ENCODE data around the gene CEMIP2. TPM values are rescaled to one million over a fixed set of nuclear protein-coding genes. Genes with fewer than 3 reads are reported as not detected.
A peak's percentile ranks its signal among the peaks of the same experiment; 100 is the strongest.

Gene CEMIP2
- total RNA-seq, 1 experiment from 2014 or later: 14.8 TPM

DNA sequence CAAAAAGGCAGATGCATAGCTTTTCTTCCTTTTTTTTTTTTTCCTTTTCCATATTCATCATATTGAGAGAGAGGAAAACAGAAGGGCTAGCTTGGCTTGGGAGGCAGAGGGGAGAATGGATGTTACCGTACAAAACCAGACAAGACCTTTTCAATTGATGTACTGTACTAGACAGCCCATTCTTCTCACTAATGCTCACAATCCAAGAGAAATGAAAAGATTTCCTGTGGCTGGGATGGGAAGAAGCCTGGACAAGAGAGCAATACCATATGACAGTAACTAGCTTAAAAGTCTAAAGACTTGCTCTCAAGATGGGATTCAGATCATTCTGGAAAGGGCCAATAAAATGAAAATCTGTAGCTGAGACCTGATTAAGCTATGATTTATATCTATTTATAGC lies 3.4 kb downstream of the CEMIP2 start:
- no peak overlapping the region for H3K4me3 ChIP-seq (ENCODE audit: low read depth in 2 of 2, low read length in 2 of 2)
- H3K27me3 ChIP-seq (ENCODE audit: control insufficient read depth, insufficient read depth, low read length): no peaks in the 10 kb centered on the region
- BruUV-seq (replicated peaks): no TSS peak
- no peaks in the 10 kb centered on the region for H3K36me3 ChIP-seq (ENCODE audit: control insufficient read depth, insufficient read depth, low read length)
- no peak overlapping the region for H3K27ac ChIP-seq (ENCODE audit: low read length)
- DNase-seq (ENCODE audit: low read depth, low spot score) (no peak), ATAC-seq (no peak)
- TF ChIP-seq SIN3A (IDR thresholded peaks at IDR 0.05; ENCODE audit: borderline replicate concordance, insufficient read depth, low read depth, low read length): no peak
- no peak for TF ChIP-seq TCF7L2 (IDR thresholded peaks at IDR 0.05; ENCODE audit: low read depth, low read length)
- TF ChIP-seq, protein P1, sequence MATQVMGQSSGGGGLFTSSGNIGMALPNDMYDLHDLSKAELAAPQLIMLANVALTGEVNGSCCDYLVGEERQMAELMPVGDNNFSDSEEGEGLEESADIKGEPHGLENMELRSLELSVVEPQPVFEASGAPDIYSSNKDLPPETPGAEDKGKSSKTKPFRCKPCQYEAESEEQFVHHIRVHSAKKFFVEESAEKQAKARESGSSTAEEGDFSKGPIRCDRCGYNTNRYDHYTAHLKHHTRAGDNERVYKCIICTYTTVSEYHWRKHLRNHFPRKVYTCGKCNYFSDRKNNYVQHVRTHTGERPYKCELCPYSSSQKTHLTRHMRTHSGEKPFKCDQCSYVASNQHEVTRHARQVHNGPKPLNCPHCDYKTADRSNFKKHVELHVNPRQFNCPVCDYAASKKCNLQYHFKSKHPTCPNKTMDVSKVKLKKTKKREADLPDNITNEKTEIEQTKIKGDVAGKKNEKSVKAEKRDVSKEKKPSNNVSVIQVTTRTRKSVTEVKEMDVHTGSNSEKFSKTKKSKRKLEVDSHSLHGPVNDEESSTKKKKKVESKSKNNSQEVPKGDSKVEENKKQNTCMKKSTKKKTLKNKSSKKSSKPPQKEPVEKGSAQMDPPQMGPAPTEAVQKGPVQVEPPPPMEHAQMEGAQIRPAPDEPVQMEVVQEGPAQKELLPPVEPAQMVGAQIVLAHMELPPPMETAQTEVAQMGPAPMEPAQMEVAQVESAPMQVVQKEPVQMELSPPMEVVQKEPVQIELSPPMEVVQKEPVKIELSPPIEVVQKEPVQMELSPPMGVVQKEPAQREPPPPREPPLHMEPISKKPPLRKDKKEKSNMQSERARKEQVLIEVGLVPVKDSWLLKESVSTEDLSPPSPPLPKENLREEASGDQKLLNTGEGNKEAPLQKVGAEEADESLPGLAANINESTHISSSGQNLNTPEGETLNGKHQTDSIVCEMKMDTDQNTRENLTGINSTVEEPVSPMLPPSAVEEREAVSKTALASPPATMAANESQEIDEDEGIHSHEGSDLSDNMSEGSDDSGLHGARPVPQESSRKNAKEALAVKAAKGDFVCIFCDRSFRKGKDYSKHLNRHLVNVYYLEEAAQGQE (IDR thresholded peaks at IDR 0.05; ENCODE audit: insufficient read depth in 1 of 2, low read depth in 2 of 2, low read length in 1 of 2): no peak
- TF ChIP-seq, protein P2, sequence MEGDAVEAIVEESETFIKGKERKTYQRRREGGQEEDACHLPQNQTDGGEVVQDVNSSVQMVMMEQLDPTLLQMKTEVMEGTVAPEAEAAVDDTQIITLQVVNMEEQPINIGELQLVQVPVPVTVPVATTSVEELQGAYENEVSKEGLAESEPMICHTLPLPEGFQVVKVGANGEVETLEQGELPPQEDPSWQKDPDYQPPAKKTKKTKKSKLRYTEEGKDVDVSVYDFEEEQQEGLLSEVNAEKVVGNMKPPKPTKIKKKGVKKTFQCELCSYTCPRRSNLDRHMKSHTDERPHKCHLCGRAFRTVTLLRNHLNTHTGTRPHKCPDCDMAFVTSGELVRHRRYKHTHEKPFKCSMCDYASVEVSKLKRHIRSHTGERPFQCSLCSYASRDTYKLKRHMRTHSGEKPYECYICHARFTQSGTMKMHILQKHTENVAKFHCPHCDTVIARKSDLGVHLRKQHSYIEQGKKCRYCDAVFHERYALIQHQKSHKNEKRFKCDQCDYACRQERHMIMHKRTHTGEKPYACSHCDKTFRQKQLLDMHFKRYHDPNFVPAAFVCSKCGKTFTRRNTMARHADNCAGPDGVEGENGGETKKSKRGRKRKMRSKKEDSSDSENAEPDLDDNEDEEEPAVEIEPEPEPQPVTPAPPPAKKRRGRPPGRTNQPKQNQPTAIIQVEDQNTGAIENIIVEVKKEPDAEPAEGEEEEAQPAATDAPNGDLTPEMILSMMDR (IDR thresholded peaks at IDR 0.05): no peak
- TF ChIP-seq POLR2AphosphoS5 (IDR thresholded peaks at IDR 0.05; ENCODE audit: low read depth, low read length): no peak
- ChIA-PET POLR2A (no interaction called here), CTCF (interaction anchor here (0.6 kb wide), 1 partner anchor 1095 kb away, joined by 3 read pairs; no protein-coding TSS in a partner anchor)
- intact Hi-C loops (cut with micrococcal nuclease; ENCODE audit: unreplicated experiment) (loop anchor here (10.0 kb wide), 1 partner anchor 160 kb away; no protein-coding TSS in a partner anchor), in situ Hi-C loops (cut with HindIII; ENCODE audit: low pct_unique_long_range_greater_than_20kb, low sequenced_read_pairs) (no loop called here)
- H3K4me1 ChIP-seq (ENCODE audit: control insufficient read depth, insufficient read depth, low read length): peaks cover 22% of the 10 kb centered on the region
- no peaks in the 10 kb centered on the region for H3K9me3 ChIP-seq (ENCODE audit: control insufficient read depth, insufficient read depth, low read depth, low read length)

DNA sequence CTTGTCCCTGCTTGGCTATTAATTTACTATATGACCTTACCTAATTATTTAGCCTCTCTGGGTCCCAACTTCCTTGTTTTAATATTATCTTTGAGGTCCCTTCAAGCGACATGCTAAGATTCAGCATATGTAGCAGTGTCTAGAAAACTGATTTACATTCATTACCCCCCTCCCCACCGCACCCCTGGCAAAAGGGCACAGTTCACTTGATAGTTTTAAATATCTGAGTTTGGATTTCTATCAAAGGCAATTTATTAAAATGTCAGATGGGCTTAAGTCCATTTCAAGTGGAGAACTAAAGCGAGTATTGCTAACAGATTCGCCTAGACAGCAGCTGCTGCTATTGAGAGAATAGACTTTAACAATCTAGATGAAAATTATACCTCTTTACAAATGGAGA lies 3.9 kb downstream of the CEMIP2 start:
- H3K36me3 ChIP-seq (ENCODE audit: control insufficient read depth, insufficient read depth, low read length): no peaks in the 10 kb centered on the region
- no peaks in the 10 kb centered on the region for H3K9me3 ChIP-seq (ENCODE audit: control insufficient read depth, insufficient read depth, low read depth, low read length)
- H3K4me1 ChIP-seq (ENCODE audit: control insufficient read depth, insufficient read depth, low read length): peaks cover 22% of the 10 kb centered on the region
- intact Hi-C loops (cut with micrococcal nuclease; ENCODE audit: unreplicated experiment) (loop anchor here (10.0 kb wide), 1 partner anchor 160 kb away; no protein-coding TSS in a partner anchor), in situ Hi-C loops (cut with HindIII; ENCODE audit: low pct_unique_long_range_greater_than_20kb, low sequenced_read_pairs) (no loop called here)
- TF ChIP-seq SIN3A (IDR thresholded peaks at IDR 0.05; ENCODE audit: borderline replicate concordance, insufficient read depth, low read depth, low read length) (no peak), POLR2AphosphoS5 (IDR thresholded peaks at IDR 0.05; ENCODE audit: low read depth, low read length) (no peak), TCF7L2 (IDR thresholded peaks at IDR 0.05; ENCODE audit: low read depth, low read length) (0 out of 2 replicates have a peak, but pooled peaks have one; percentile 6)
- TF ChIP-seq, protein P1 (IDR thresholded peaks at IDR 0.05; ENCODE audit: insufficient read depth in 1 of 2, low read depth in 2 of 2, low read length in 1 of 2): no peak
- TF ChIP-seq, protein P2 (IDR thresholded peaks at IDR 0.05): no peak
- no TSS peak for BruUV-seq (replicated peaks)
- no peak overlapping the region for H3K27ac ChIP-seq (ENCODE audit: low read length)
- ChIA-PET POLR2A (no interaction called here), CTCF (no interaction called here)
- H3K4me3 ChIP-seq (ENCODE audit: low read depth in 2 of 2, low read length in 2 of 2): no peak overlapping the region
- ATAC-seq (no peak), DNase-seq (ENCODE audit: low read depth, low spot score) (no peak)
- no peaks in the 10 kb centered on the region for H3K27me3 ChIP-seq (ENCODE audit: control insufficient read depth, insufficient read depth, low read length)

Measured in Panc1 (cell line).